ENCODE measurements around the gene VAV1.
"Not testable (repeated sequence)": the region's sequence is repeated elsewhere in the genome, so short reads cannot be mapped to it uniquely, and the experiment has no call there.

Gene VAV1

DNA sequence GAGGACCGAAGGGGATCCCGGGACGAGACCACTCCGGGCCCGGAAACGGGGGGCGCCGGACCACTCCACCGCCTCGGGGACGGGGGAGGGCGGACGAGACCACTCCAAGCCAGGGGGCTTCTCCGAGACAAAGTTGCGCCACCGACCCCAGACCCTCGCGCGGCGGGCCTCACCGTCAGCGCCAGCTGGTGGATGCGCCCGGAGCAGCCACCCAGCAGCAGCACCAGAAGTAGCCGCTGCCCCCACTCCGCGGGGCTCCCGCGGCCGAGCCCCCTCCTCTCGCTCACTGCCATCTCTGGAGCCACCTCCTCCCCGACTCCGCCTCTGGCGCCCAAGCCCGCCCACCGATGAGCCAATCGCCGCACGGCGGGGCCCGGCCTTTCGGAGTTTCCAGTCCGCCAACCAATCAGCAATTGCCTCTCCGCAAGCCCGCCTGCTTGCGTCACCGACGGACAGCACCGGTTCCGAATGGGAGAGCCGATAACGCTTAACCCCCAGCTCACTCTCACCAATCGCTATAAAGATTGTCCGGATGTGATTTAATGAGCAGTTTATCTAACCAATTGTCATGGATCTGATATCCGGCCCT lies 35.1 kb upstream of the VAV1 start, which contains the start of gene GPR108:
TSS of gene GPR108 (minus strand) at position 297 of the 589 bp plus-strand sequence. CDS start at position 293, 4 bp downstream.
- peak within 1 kb of the TSS; percentile 61 for H3K4me3 ChIP-seq (ENCODE audit: low read depth, low read length)

DNA sequence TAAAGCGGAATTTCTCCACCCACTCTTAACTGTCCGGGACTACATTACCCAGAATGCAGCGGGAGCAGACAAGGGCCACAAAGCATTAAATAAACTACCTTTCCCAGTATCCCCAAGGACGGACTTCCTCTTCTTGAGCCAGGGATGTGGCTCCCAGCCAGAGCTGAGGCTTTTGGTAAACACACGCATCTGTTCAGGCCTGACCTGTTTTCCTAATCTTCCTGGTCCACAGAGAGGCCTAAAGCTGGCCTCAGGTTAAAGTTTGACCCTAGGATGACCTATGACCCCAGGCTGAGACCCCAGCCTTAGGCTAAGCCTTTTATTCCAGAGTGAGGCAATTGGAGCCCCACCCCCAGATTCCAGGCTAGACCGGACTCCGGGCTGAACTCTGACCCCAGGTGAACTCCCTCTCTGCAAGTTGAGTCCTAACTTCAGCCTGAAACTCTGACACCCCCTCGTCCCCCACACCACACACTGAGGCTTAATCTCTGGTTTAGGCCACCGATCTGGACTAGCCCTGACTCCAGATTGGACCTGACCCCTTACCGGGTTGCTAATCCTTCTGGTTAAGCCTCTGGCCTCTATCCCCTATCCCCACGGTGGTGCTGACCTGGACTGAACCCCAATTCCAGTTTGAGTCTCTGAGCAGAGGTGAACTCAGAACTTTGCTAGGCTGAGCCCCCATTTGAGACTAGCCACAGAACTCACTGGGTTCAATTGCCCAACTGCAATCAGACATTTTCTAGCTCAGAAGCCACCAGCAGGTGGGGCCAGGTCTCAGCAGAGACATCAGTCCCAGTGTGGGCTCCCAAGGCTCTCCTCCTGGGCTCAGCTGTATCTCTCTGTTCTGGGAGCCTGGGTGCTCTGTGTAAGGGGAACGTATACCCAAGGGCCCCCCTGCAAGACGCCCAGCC lies 34.4 kb upstream of the VAV1 start:
- no peak overlapping the region for H3K4me3 ChIP-seq (ENCODE audit: low read depth, low read length)

DNA sequence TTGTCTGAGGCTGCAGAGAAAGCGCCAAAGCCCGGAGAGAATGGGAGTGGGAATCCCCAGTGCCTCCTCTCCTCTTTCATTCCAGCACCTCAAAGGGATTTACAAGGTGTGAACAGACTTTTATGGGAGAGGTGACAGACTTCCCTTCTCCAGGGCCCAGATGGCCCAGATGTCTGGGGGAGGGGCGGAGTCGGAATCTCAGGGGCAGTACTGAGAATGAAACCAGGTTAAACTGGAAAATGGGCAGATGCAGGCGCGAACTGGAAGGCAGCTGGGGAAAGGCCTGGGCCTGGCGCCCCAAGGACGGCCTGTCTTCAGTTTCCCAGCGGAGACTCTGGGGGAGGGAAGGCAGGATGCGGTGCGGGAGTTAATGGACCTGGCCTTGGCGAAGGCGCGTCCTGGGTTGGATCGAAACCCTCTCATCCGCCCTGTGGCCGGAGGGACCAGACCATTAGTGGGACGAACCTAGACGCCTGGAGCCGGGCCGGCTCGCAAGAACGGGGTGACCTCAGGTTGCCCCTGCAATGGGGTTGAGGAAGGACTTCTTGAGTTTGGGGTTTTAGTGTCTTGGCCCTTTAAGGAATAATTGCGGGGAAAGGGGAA lies 33.6 kb upstream of the VAV1 start:
- peak overlapping the region; percentile 25 for H3K4me3 ChIP-seq (ENCODE audit: low read depth, low read length)

DNA sequence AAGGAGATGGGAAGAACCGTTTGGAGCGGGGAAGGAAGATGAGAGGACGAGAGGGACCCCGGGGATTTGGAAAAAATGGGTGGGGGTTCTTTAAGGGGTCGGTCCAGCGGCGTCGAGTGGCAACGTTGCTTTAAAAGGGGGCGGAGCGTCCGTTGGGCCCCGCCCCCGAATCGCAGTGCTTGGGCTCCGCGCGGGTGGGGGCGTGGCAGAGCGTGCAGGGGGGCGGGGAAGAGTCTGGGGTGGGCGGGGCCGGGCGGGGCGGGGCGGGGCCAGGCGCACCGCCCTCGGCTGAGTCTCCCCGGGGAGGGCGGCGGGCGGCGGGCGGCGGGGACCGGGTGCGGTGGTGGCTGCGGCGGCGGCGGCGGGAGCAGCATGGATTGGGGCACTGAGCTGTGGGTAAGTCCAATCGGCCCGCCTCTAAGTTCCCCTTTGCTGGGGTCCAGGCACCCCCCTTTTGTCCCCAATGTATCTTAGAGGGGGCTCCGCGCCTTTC lies 33.1 kb upstream of the VAV1 start, which contains the start of gene TRIP10:
TSS of gene TRIP10 (plus strand) at position 291 of the 493 bp plus-strand sequence. CDS start at position 373, 82 bp downstream.
- peak within 1 kb of the TSS; percentile 70 for H3K4me3 ChIP-seq (ENCODE audit: low read depth, low read length)

DNA sequence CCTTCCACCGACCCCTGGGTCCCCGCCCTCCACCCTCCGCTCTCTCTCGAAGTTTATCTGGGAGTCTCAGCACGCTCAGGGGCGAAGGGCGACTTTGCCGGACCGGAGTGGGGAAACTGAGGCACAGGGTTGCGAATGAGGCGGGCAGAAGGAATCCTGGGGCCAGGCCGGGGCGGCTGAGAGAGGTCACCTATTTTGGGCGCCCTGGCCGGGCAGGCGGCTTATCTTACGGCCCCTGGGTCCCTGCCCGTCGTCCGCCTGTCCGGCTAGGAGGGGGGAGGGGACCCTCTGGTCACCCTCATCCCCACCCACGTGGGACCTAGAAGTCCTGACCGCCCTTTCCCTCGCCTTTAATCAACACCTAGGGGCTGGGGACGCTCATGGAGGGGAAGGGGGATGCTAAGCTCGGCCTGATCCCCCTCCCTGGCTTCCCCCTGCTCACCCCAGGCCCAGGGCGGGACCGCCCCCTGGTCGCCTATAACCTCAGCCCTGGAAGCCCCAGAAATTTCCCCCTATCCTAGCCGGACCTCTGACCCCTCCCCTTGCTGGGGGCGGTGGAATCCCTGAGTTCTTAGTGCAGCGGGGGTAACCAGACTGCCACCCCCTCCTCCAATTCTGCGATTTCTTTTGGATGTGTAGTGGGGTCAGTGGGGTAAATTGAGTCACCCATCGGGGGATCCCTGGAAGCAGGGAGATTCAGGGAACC lies 32.5 kb upstream of the VAV1 start:
- peak overlapping the region; percentile 70 for H3K4me3 ChIP-seq (ENCODE audit: low read depth, low read length)

DNA sequence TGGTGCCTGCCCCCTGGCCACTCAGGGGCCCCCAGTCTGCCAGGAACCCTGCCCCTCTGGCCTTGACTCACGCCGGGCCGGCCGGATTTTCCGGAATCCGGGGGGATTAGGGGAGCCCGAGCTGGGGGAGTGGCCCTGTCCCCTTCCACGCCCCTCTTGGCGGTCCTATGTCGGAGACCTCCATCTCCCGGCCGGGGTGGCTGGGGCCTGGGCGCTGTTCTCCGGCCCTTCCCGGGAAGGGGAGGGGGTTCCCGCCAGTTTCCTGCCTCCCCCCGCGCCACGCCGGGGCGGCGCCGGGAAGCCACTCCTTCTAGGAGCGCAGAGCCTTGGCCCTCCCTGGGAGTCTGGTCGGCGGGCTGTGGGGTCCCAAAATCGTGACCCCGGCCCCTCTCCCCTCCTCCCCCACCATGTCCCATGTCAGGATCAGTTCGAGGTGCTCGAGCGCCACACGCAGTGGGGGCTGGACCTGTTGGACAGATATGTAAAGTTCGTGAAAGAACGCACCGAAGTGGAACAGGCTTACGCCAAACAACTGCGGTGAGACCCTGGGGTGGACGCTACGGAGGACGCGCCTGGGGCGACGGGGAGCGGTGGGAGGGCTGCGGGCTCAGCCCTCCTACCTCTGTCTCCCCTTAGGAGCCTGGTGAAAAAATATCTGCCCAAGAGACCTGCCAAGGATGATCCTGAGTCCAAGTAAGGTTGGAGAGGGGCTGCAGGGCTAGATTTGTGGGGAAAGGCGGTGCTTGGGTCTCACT lies 31.7 kb upstream of the VAV1 start:
- peak overlapping the region; percentile 70 for H3K4me3 ChIP-seq (ENCODE audit: low read depth, low read length)

DNA sequence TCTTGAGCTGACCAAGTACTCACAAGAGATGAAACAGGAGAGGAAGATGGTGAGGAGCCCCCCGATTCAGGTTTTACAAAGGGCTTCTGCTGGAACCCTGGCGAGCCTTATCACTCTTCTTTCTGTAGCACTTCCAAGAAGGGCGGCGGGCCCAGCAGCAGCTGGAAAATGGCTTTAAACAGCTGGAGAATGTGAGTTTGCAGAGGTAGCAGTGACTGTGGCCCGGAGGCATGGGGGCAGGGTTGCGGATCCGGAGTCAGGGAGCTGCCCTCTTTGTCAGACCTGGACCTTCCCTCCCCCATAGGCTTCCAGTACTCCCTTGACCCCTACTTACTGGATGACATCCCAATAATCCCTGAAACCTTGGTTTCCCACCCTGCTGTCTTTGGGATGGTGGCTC lies 29.4 kb upstream of the VAV1 start:
- no peak overlapping the region for H3K4me3 ChIP-seq (ENCODE audit: low read depth, low read length)

DNA sequence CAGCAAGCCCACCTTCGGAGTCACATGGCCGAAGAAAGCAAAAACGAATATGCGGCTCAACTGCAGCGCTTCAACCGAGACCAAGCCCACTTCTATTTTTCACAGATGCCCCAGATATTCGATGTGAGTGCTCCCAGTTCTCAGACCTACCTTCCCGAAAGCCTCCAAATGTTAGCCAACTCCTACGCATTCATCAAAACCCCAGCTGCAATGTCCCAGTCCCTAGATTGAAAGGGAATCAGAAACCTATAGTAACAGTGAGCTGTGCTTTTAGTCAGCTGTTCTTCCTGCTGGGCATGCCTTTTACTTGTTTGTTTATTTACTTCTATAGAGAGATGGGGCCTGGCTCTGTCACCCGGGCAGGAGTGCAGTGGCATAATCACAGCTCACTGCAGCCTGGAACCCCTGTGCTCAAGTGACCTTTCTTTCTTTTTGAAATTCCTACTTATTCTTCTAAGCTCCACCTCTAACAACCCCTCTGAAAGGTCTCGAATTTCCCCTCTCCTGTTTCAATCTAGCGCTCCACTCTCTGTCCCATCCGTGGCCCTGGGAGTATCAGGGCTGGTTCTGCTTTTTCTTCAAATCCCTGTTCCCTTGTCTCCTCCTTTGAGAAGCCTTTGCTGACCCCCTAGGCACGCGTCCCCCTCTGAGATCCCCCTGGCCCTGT lies 28.7 kb upstream of the VAV1 start:
- H3K4me3 ChIP-seq (ENCODE audit: low read depth, low read length), result no peak overlapping the region

DNA sequence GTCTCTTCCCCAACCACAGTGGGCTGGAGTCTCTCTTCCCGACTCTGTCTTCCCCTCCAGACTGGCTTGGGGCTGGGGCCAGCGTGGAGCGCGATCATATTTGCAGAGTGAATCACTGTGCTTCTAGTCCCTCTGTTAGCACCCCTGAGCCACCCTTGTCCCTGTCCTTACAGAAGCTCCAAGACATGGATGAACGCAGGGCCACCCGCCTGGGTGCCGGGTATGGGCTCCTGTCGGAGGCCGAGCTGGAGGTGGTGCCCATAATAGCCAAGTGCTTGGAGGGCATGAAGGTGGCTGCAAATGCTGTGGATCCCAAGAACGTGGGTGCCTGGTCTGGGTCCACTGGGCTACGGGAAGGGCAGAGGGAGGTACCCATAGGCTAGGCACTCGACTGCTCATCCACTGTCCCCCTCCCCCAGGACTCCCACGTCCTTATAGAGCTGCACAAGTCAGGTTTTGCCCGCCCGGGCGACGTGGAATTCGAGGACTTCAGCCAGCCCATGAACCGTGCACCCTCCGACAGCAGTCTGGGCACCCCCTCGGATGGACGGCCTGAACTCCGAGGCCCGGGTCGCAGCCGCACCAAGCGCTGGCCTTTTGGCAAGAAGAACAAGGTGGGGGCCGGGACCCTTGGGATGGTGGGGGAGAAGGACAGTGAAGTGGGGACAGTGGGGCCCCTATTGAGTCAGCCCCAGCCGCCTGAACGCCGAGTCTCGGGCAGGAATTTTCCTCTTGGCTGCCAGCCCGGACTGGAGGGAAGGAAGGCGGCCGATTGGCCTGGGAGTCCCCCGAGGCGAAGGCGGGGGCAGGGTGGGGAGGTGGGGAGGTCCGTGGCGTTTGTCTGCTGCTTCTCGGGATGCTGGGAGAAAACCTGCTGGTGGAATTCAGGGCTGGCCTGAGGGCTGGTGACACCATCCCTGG lies 27.9 kb upstream of the VAV1 start:
- no peak overlapping the region for H3K4me3 ChIP-seq (ENCODE audit: low read depth, low read length)

DNA sequence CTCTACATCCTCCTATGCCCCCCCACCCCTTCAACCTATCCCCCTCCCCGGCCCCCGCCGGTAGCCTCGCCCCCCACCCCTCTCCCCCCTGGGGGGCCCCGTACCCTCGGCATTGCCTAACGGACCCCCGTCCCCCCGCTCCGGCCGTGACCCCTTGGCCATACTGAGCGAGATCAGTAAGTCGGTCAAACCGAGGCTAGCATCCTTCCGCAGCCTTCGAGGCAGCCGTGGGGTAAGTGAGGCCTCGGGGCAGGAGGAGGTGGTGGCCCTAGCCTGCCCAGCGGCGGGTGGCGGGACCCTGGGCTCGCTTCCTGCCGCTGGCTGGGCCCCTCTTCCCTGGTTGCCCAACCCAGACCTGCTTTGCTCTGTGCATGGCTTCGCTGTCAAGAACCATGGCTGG lies 26.5 kb upstream of the VAV1 start:
- H3K4me3 ChIP-seq (ENCODE audit: low read depth, low read length), result no peak overlapping the region

DNA sequence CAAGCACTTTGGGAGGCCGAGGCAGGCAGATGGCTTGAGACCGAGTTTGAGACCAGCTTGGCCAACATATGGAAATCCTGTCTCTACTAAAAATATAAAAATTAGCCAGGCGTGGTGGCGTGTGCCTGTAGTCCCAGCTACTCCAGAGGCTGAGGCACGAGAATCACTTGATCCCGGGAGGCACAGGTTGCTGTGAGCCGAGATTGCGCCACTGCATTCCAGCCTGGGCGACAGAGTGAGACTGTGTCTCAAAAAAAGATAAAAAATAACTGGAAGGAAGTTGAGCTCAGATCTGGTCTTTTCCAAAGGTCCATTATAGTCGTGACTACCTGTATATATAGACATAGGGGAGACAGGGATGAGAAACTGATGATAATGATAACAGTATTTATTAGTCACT lies 24.0 kb upstream of the VAV1 start:
- not testable (repeated sequence) for H3K4me3 ChIP-seq (ENCODE audit: low read depth, low read length)

DNA sequence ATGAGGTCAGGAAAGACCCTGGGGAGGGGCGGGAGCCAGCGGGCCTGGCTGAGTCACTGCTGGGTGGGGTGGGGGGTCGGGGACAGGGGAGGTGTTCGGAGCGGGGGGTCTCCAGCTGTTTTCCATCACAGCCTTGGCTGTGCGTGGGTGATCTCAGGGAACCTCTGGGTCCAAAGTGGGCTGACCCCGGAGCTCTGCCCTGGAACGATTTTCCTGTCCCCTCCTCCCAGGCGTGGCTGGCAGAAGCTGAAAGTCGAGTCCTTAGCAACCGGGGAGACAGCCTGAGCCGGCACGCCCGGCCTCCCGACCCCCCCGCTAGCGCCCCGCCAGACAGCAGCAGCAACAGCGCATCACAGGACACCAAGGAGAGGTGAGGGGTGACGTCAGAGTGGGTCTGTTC lies 22.4 kb upstream of the VAV1 start:
- H3K4me3 ChIP-seq (ENCODE audit: low read depth, low read length), result no peak overlapping the region

DNA sequence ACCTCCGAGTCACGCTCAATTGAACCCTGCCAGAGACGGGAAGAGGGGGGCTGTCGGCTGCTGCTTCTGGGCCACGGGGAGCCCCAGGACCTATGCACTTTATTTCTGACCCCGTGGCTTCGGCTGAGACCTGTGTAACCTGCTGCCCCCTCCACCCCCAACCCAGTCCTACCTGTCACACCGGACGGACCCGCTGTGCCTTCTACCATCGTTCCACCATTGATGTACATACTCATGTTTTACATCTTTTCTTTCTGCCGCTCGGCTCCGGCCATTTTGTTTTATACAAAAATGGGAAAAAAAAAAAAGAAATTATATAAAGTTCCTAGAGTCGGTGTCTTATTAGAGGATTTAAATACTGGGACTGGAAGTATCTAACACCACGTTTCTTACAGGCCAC lies 21.3 kb upstream of the VAV1 start:
- no peak overlapping the region for H3K4me3 ChIP-seq (ENCODE audit: low read depth, low read length)

DNA sequence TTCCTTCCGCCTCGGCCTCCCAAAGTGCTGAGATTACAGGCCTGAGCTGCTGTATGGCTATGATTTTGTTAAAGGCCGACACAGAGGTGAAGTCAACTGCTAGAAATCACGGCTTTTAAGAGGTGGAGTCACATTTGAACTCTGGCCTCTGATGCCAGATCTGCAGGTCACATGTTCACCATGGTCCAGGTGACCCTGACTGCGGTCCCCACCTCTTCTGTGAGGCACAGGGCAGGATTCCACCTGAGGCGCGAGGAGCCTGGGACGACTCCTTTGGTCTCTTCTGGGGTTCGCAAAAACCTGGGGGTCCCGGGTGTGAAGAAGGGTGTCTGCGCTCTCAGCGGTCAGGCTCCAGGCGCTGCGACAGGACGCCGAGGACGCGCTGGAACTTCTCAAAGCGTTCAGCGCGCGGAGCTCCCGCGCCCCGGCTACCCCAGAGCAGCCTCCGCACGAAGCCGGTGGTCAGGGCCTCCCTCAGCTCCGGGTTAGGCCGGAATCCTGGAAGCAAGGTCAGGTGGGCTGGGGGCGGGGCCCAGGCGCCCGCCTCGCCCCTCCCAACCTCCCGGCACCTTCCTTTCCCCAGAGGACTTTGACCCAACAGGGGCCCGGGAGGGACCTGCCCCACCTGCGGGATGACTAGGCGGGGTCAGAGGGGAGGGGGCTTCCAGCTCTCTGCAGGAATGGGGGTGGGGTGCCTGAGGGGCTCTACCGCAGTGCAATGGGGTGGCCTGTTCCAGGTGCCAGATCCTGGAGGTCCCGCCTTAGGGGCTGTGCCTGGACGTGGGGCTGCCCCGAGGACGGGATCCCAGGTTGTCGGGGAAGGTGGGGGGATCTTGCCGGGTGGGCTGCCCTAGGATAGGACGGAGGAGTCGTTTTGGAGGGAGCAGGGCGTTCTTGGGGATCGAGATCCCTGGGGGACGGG lies 20.0 kb upstream of the VAV1 start:
- H3K4me3 ChIP-seq (ENCODE audit: low read depth, low read length), result peak overlapping the region; percentile 30

DNA sequence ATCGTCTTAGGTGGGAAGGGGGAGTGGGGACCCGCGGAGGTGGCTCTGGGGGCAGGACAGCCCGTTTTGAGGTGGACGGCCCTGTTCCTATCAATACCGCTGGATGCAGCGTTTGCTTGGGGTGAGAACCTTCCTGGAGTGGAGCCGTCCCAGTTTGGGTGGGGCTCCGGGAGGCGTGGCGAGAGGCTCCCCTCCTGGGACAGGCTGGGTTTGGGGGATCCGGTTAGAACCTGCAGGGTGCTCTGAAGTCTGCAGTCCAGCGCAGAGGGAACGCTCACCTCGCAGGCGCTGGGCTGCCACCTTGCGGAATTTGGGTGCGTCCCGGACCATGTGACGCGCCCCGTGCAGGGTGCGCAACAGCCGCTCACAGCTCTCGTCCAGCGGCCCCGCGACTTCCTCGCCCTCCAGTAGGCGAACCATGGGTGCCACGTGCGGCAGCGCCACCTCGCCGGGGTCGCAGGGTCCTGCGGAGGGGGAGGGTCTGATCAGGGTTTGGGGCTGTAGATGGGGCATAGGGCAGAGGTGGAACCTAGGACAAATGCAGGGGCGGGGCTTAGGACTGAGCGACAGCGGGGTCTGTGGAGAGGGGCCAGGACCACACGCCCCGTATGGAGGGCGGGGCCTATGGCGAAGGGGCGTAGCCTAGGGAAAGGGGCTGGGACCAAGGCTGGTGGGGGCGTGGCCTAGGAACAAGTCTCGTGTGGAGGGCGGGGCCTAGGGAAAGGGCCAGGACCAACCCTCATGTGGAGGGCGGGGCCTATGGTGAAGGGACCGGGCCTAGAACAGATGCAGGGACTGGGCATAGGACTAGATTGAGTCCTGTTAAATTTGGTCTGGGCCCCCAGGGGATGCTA lies 19.1 kb upstream of the VAV1 start:
- peak overlapping the region; percentile 30 for H3K4me3 ChIP-seq (ENCODE audit: low read depth, low read length)

DNA sequence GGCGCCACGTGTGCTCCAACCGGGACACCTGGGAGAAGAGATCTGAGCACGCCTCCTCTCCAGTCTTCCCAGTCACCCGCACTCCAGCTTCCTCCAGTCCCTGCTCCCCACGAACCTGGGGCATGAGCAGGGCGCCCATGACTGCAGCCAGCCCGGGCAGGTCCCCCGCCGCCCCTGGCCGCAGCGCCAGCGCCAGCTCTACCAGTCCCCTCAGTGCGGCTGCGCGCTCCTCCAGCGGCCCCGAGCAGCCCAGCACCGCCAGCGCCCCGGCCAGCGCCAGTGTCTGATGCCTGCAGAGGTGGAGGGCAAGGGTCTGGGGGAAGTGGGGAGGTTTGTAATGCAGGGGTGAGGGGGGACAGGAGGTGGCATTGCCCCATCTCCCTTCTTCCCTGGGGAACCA lies 18.4 kb upstream of the VAV1 start:
- no peak overlapping the region for H3K4me3 ChIP-seq (ENCODE audit: low read depth, low read length)
